Measurements from ENCODE around the gene AGO1. TPM values are rescaled to one million over a fixed set of nuclear protein-coding genes. Genes with fewer than 3 reads are reported as not detected.
"Not testable (repeated sequence)": the region's sequence is repeated elsewhere in the genome, so short reads cannot be mapped to it uniquely, and the experiment has no call there.

The AGO1 gene
- total and polyA plus RNA-seq, 11 donors = 3.0 to 27.0 (median 20.5) TPM

- Histone ChIP-seq H3K27me3 (no peaks in the 10 kb centered on the region), H3K36me3 (no peaks in the 10 kb centered on the region), H3K4me1 (peaks cover 0 to 31% (median 6%) of the 10 kb centered on the region in 12 donors), H3K27ac (peak overlapping the region in 1 of 12 donors; percentile 20), H3K9me3 (no peaks in the 10 kb centered on the region), H3K4me3 (no peak overlapping the region)
- ATAC-seq = peak in 1 of 4 donors; percentile 39
- no peak for TF ChIP-seq POLR2A (IDR thresholded peaks at IDR 0.05)
- no peak for TF ChIP-seq CTCF (IDR thresholded peaks at IDR 0.05)
- WGBS, 4 donors = 82 to 88% (median 86%) methylated on average over 3 of the region's 3 CpGs
- DNase-seq = no peak
- intact Hi-C loops (cut with DNase I) = no loop called here
Observed at GRCh38 chr1:35866991-35867390, 16.0 kb upstream of the AGO1 start.

GRCh38 chr1:35869245-35869950 lies 13.6 kb upstream of the AGO1 start:
- intact Hi-C loops (cut with DNase I); H3K9me3 ChIP-seq; H3K4me3 ChIP-seq; H3K36me3 ChIP-seq; DNase-seq; ATAC-seq; H3K27ac ChIP-seq; H3K27me3 ChIP-seq: not testable (repeated sequence)
- 88 to 93% (median 92%) methylated on average over 34 of the region's 34 CpGs for WGBS, 4 donors
- H3K4me1 ChIP-seq = peaks cover 0 to 14% (median under 1%) of the 10 kb centered on the region in 12 donors

GRCh38 chr1:35870651-35871309 lies 12.2 kb upstream of the AGO1 start:
- Histone ChIP-seq H3K36me3 (no peaks in the 10 kb centered on the region), H3K27ac (no peak overlapping the region), H3K4me3 (no peak overlapping the region), H3K27me3 (no peaks in the 10 kb centered on the region), H3K4me1 (peaks cover 0 to under 1% (median 0%) of the 10 kb centered on the region in 12 donors), H3K9me3 (no peaks in the 10 kb centered on the region)
- no peak for DNase-seq
- no peak for ATAC-seq
- WGBS, 4 donors = 73 to 89% (median 86%) methylated on average over 2 of the region's 2 CpGs
- TF ChIP-seq POLR2A (IDR thresholded peaks at IDR 0.05) (no peak), CTCF (IDR thresholded peaks at IDR 0.05) (no peak)
- intact Hi-C loops (cut with DNase I) = no loop called here

GRCh38 chr1:35873243-35873750 lies 9.7 kb upstream of the AGO1 start:
- H3K27ac ChIP-seq = no peak overlapping the region
- 79 to 89% (median 85%) methylated on average over 4 of the region's 4 CpGs for WGBS, 4 donors
- H3K4me1 ChIP-seq = no peaks in the 10 kb centered on the region
- no peaks in the 10 kb centered on the region for H3K9me3 ChIP-seq
- TF ChIP-seq POLR2A (IDR thresholded peaks at IDR 0.05) (no peak), CTCF (IDR thresholded peaks at IDR 0.05) (no peak)
- DNase-seq (no peak), ATAC-seq (no peak)
- intact Hi-C loops (cut with DNase I) = no loop called here
- no peaks in the 10 kb centered on the region for H3K27me3 ChIP-seq
- no peak overlapping the region for H3K4me3 ChIP-seq
- H3K36me3 ChIP-seq = no peaks in the 10 kb centered on the region

DNA sequence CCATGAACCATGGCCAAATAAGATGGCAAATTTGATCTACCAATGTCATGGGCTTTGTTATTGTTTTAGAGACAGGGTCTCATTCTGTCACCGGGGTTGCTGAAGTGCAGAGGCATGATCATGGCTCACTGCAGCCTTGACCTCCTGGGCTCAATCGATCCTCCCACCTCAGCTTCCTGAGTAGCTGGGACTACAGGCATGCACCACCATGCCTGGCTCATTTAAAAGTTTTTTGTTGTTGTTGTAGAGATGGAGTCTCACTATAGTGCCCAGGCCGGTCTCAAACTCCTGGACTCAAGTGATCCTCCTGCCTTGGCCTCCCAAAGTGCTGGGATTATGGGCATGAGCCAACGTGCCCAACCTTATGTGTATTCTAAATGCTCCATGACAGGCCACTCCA lies 8.9 kb upstream of the AGO1 start:
- H3K27me3 ChIP-seq; DNase-seq; H3K4me1 ChIP-seq; intact Hi-C loops (cut with DNase I); H3K4me3 ChIP-seq; H3K27ac ChIP-seq; H3K9me3 ChIP-seq; H3K36me3 ChIP-seq; ATAC-seq: not testable (repeated sequence)
- WGBS, 4 donors = 77 to 87% (median 84%) methylated on average over 4 of the region's 4 CpGs

Data from heart left ventricle (tissue), 16 donors.